HG03460 (cell line): Measurements from ENCODE around the gene SCAF11.

Source experiments
- ATAC-seq: cut with Tn5 transposase; IDR thresholded peaks from one replicate; pipeline ENCODE4 v1.9.1; 2021; ENCODE audit not compliant: unreplicated experiment

The SCAF11 gene

GRCh38 chr12:45980540-45980939 lies 9.8 kb downstream of the SCAF11 start:
- no peak for ATAC-seq

DNA sequence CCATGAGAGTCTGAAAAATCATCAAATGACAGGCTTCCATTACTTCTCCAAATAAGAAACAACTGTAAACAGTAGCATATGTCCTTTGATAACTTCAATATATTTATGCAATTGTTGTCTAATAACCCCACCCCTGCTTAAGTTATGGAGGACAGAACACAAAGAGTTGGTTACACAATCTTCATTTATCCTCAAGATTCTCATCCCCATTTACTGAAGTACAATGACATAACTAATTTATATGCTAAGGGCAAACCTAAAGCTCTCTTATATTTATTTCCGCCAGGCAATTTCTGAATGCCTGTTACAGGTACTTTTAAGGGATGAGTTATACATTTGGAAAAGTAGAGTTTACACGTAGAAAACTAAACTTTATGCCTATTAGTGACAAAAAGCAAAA lies 12.3 kb downstream of the SCAF11 start:
- no peak for ATAC-seq

DNA sequence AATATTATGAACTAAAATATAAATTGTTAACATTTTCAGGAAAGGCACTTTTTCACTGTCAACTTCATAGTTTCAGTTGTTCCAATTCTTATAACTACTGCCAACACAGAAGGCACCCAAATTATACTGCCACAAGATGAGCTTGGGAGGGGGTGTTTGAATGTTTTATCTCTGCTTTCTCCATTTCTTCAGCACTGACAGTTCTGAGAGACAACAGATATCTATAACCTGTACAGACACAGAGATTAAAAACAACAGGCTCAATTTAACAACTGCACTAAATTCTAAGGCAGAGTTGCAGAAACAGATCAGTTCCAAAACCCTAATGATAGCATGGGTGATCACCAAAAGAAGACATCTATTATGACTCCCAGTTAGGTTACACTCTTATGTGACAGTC lies 12.8 kb downstream of the SCAF11 start:
- ATAC-seq = no peak

- ATAC-seq = no peak
Observed at GRCh38 chr12:45975506-45975905, 14.9 kb downstream of the SCAF11 start.

- no peak for ATAC-seq
Observed at GRCh38 chr12:45974883-45975282, 15.5 kb downstream of the SCAF11 start.

- ATAC-seq = no peak
Observed at GRCh38 chr12:45974171-45974719, 16.1 kb downstream of the SCAF11 start.

DNA sequence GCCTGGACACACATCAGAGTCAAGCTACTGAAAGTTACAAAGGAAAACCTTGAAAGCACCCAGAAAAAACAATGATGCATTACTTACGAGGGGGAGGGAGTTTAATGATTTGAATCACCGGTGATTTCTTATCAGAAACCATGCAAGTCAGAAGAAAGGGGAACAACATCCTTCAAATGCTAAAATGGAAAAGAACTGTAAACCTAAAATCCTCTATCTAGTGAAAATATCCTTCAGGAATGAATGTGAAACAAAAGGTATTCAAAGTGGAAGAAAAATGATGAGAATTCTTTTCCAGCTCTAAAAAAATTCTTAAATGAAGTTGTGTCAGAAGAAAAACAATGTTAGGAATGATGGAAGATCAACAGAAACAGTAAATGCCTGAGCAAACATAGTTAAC lies 16.8 kb downstream of the SCAF11 start:
- no peak for ATAC-seq

- ATAC-seq = no peak
Observed at GRCh38 chr12:45970391-45970790, 20.0 kb downstream of the SCAF11 start.

DNA sequence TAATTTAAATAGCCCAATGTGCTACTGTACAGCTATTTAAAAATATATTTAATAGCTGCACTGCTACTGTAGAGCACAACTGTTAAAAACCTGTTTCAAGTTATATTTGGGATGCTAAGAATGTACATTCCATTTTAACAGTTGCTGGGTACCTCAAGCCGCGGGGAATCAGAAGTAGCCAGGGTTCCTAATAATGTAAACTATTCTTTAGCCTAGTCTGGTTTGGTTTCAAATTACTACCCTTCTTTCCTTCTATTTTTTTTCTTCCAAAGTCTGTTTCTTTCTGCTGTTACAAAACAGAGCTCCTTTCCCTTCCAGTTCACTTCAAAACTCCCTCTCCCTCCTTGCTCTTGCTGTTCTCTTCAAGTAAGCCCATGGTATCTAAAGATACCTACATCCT lies 21.3 kb downstream of the SCAF11 start:
- no peak for ATAC-seq

DNA sequence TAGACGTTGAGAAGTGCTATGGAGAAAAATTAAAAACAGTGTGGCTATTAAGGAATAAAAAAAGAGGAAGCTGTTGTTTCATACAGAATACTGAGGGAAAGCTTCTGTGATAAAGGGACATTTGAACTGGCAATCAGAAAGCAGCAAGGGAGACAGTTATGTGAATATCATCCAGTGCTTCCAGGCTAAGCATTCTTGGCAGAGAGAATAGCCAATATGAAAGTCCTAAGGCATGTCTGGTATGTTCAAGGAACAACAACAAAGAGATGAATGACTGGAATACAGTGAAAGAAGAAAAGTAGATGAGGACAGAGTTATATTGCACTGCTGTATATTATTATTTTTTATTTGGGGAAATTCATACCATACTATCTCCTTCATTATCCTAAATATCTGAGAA lies 23.9 kb downstream of the SCAF11 start:
- no peak for ATAC-seq

DNA sequence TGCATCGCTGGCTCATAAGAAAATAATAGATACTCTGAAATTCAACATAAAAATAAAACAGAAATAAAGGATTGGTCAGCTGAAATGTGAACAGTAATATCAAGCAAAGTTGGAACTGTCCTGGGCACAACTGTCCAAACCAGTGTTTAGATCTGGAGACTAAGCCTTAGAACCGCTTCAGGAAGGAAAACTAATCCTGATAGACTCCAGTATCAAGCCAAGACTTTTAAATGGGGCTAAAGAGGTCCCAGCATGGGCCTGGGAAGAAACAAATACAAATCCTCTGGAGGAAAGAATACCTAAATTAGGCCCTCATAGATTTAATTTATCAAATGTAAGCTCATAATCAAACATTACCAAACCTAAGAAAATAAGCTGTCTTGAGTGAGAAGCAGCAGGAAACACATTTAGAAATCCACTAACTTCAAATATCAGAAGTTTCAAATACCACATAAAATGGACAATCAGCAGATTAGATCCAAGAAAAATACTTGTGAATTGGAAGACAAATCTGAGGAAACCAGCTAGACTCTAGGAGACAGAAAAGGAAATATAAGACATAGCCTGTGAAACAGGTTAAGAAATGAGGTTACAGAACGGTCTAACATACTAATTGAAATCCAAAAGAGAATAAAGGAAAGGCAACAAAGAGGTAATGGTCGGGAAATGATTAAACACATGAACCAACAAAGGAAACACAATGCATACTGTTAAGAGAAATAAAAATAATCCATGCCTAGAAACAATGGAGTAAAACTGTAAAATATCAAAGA lies 27.6 kb downstream of the SCAF11 start:
- no peak for ATAC-seq

DNA sequence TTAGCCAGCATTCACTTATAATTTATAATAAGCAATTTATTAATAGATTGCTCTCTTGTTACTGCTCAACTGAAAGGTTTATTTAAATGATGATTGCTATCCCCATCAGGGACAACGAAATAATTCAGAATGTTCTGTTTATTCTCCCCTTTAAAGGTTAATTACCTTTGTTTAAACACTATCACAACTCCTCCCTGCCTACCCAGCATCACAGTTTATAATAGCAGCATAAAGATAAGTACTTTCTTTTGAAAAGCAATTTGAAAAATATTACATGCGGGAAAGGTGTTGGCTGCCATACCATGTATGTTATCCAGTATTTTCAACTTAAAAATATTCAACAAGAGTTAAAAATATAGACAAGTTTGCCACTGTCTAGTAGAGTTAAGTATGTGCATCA lies 30.6 kb downstream of the SCAF11 start:
- no peak for ATAC-seq

DNA sequence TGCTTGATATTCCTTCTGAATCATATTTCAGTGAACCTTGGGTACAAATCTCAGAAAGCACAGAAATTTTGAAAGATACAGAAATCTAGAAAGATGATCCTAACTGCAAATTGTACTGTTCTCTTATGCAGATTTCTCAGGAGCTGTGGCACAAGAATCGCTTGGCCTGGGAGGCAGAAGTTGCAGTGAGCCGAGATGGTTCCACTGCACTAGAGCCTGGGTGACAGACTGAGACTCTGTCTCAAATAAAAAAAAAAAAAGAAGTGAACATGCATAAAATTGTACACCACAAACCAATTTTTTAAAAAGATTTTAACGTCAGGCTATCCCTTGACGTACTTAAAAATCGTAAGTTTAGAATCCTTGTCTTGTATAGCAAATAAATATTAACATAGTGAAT lies 31.3 kb downstream of the SCAF11 start:
- ATAC-seq = no peak

DNA sequence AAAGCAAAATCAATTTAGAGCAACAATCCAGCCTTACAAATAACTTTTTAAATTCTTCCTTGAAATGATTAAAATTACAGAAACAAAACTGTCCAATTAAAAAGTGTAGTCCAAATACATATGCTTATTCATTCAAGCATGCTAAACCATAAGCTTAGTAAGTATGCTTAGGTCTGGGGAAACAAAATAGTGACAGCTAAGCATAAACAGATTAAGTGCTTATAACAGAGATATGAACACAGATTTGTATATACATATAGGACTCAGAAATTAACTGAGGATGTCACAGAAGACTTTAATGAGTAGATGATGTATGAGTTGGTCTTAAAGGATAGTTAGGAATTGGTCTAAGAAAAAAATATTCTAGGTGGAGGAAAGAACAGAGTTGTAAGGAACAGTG lies 41.8 kb downstream of the SCAF11 start:
- ATAC-seq = no peak

GRCh38 chr12:45946435-45946834 lies 43.9 kb downstream of the SCAF11 start:
- no peak for ATAC-seq

DNA sequence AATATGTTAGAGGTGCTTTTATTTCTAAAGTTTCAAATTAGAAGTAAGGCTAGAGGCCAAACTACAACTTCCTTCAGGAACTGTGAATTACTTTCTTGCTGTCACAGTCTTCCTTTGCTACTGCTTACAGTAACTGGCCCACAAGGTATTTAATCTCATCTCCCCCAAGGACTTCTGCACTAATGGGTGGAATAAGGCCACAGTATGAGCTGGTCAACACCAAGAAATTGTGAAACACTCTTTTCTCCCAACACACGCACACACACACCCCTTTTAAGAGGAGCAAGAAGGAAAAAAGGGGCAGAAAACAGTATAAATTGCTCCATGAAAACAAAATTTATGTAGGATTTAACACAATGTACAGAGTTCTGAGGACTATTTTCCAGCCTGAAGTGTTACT lies 45.6 kb downstream of the SCAF11 start:
- ATAC-seq = no peak

DNA sequence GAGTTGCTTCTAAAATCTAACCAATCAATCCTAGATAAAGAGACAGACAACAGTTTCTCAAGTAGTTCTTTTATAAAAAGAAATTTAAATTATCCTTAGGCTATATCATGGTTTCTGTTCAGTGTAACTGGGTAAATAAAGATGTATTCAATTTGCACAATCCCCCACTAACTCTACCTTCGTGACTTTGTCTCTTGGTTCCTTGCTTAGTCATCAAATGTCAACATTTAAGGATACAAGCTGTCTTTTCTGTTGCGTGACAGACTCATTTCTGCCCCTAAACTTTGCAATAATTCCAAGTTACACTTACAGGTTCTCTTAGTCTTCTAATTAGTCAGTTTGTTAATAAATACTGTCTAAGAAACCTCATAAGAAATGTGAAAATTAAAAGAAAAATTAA lies 50.6 kb downstream of the SCAF11 start:
- ATAC-seq = no peak

- no peak for ATAC-seq
Observed at GRCh38 chr12:45938566-45938965, 51.8 kb downstream of the SCAF11 start.

DNA sequence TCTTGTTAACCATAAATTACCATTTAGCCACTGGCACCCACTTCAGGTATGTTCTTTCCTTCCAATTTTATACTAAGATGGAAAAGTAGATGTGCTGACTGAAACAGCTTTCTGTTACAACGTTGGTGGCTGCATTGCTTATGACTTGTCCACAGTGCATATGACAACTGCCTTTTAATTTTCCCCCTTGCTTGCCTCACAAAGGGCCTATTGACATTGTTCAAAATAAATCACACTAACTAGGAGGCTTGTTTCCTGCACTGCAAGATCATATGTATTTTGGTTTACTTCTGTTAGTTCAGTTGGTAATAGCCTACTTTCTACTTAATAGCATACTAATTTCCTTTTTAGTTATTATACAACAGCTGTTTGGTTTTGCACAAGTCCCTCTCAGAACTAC lies 55.4 kb downstream of the SCAF11 start:
- ATAC-seq = no peak

- ATAC-seq = no peak
Observed at GRCh38 chr12:45933504-45933903, 56.9 kb downstream of the SCAF11 start.

DNA sequence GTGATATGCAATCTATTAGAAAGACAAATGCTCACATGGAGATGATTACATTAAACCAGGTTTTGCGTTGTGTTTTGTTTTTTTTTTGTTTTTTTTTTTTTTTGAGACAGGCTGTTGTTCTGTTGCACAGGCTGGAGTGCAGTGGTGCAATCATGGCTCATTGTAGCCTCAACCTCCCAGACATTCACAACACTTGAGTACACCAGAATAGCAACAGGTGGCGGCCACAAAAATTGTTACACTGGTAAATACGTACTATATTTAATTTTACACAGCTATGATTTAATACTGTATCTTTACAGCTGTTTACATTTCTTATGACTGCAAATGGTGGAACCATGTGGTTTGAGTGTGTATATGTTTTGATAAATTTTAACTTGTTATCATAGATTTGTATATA lies 60.0 kb downstream of the SCAF11 start:
- ATAC-seq = no peak

DNA sequence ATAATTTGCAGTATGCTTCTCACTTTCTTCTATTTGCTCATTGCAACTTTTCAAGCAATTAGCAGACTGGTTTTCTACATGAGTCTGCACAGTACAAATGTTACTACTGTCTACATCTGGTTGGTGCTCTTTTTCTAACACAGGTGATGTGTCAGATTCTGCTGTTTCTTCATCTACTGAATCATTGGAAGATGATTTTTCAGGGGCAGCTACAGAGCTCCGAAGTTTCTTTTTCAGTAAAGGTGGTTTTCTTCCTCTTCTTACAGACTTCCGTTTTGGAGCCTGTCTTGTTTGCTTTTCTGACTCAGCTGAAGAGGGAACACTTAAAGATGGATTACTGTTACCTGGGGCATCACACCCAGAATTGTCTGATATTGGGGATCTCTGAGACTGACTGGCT lies 62.1 kb downstream of the SCAF11 start:
- ATAC-seq = no peak

GRCh38 chr12:45918818-45919217 lies 71.6 kb downstream of the SCAF11 start:
- no peak for ATAC-seq
